ENCODE measurements around the gene CD244. TPM values are rescaled to one million over a fixed set of nuclear protein-coding genes. Genes with fewer than 3 reads are reported as not detected.
"Not testable (repeated sequence)": the region's sequence is repeated elsewhere in the genome, so short reads cannot be mapped to it uniquely, and the experiment has no call there.

Gene CD244
- total RNA-seq, 1 donor from 2014 or later: 0.89 TPM

DNA sequence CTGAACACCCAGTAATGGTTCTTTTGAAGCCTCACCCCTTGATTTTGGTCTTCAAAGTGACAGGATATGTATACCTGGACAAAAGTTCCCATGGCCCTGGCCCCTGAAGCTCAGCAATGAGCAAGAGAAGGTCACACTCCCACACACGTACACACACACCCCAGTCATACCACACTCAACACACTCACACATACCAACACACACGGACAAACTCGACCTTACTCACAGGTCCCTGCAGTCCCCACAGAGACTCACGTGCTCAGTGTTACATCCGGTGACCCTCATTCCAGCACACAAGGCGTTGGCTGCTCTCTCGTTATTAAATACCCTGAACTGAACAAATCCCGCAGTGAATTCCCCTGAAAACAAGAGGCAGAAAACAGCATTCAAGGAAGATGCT is 16.4 kb upstream of the CD244 start:
- DNase-seq (ENCODE audit: low spot score): no peak

GRCh38 chr1:160877221-160877620 is 14.5 kb upstream of the CD244 start:
- DNase-seq (ENCODE audit: low spot score): no peak

DNA sequence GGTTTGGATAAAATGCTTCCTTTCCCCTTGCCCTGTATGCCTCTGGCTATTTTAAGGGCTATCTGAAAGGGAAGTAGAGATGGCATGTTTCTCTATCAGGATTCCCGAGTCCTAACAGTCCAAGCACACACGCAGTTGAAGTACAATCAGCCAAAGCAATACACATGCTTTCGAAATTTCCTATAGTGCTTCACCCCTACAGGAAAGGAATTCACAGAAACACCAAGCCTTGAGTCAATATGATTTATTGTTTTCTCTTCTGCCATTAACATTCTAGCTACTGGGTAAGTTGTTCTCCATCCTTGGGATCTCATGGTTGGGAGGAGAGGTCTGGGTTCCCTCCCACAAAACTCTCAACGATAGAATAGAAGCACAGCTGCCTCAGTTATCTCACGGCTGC is 13.6 kb upstream of the CD244 start:
- no peak for DNase-seq (ENCODE audit: low spot score)

GRCh38 chr1:160875591-160875990 is 12.9 kb upstream of the CD244 start:
- not testable (repeated sequence) for DNase-seq (ENCODE audit: low spot score)

- DNase-seq (ENCODE audit: low spot score): no peak
These were observed 12.2 kb upstream of the CD244 start for GRCh38 chr1:160874935-160875334.

DNA sequence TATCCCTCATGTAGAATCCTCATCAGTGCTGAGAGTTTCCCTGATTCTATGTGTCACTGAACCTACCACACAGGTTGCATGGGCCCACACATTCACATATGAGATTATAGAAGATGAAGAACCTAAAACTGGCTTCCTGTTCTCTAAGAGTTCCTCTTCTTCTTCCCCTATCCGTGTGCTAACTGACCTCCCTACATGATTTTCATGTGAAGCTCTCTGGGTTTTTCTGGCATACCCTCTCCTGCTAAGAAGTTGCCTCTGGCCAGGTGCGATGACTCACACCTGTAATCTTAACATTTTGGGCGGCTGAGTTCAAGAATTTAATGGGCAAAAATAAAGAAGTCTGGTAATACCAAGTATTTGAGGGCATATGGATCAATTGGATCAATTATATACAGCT is 5.5 kb upstream of the CD244 start:
- no peak for DNase-seq (ENCODE audit: low spot score)

GRCh38 chr1:160867651-160868050 is 5.0 kb upstream of the CD244 start:
- not testable (repeated sequence) for DNase-seq (ENCODE audit: low spot score)

- no peak for DNase-seq (ENCODE audit: low spot score)
These were observed 4.1 kb upstream of the CD244 start for GRCh38 chr1:160866695-160867260.

DNA sequence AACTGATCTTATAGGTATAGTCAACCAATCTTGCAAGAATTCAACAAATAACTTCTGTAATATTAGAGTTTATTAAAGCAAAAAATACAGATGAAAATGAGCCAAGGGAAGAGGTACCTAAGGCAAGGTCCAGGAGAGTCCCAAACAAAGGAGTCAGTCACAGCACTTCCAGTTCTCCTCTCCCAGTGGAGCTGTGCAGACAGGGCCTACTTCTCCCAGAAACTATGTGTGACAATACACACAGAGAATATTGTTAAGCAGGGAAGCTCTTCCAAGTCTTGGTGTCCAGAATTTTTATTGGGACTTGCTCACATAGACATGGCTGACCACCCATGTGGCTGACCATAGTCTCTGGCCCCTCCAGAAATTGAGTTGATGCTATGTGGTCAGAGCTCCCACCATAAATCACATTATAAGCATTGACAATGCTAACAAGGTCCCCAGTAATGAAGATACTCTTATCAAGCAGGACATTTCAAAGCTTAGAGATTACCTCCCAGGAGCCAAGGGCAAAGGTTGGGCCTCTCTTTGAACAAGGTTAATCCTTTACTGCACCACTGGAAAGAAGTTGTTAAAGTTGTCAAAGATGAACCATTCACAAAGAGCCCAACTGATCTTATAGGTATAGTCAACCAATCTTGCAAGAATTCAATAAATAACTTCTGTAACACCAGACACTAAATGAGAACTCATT is 3.5 kb upstream of the CD244 start:
- DNase-seq (ENCODE audit: low spot score): no peak

- no peak for DNase-seq (ENCODE audit: low spot score)
These were observed 2.6 kb upstream of the CD244 start for GRCh38 chr1:160865337-160865736.

- DNase-seq (ENCODE audit: low spot score): no peak
These were observed 1.5 kb upstream of the CD244 start for GRCh38 chr1:160864173-160864572.

DNA sequence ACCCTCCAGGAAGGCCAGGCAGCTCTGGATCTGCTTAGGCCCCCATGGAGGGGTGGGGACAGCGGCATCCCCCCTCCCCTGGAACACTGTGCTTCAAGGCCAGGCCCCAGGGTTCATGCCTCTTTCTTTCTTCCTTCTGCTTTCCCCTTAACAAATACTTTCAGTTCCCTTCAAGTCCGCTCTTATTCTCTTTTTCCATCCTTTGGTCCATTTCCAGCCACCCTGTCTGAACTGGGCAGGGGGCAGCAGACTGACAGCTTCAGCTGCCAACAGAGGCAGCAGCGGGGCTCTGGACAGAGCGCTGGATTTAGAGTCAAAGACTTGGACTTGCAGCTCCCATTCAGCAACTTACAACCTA is 1.1 kb upstream of the CD244 start:
- no peak for DNase-seq (ENCODE audit: low spot score)

DNA sequence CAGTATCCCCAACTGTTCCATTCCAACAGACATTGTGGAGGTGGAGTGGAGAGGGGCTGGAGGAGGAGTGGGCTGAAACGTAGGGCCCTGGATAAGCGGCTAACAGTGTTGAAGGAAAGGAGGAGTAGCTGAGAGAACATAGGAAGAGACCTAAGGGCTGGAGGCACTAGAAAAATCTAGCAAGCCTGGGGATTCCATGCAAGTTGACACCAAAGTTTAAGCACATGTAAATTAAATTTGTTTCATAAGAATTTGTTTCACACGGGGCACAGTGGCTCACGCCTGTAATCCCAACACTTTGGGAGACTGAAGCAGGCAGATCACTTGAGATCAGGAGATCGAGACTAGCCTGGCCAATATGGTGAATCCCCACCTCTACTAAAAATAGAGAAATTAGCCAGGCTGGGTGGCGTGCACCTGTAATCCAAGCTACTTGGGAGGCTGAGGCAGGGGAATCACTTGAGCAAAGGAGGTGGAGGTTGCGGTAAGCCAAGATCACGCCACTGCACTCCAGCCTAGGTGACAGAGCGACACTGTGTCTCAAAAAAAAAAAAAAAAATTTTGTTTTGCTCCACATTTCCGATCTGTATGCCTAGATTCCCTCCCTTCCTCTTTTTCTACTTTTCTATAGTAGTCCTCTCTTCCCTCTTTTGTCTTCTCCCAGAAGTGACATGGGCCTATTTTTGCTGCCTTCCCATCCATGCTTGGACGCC is 530 bp upstream of the CD244 start:
- no peak for DNase-seq (ENCODE audit: low spot score)

DNA sequence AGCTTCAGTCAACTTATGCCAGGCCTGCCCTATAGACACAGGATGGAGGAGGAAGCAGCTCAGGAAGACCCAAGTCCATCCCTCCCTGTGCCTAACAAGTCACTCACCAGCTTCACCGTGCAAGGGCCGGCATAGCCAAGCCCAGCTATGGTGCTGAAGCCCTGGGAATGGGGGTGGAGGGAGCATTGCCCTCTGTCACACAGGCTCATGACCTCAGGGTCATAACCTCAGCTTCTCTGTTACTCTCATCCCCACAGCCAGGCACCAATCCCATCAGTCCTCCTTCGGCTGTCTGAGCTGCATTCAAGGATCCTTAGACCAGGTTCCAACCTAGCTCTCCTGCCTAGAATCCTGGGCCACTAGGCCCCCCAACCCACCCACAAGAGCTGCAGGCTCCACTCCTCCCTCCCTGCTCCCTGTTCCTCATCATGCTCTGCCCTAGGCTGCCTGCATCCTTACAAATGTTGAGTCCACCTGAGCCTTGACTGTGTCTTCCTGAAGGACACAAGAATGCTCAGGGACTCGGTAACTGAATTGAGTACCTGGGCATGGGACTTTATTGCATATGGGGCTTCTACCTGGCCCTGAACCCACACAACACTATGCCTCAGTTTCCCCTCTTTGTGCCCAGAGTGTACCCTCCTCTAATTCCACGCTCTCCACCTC is 1.7 kb downstream of the CD244 start:
- no peak for DNase-seq (ENCODE audit: low spot score)

DNA sequence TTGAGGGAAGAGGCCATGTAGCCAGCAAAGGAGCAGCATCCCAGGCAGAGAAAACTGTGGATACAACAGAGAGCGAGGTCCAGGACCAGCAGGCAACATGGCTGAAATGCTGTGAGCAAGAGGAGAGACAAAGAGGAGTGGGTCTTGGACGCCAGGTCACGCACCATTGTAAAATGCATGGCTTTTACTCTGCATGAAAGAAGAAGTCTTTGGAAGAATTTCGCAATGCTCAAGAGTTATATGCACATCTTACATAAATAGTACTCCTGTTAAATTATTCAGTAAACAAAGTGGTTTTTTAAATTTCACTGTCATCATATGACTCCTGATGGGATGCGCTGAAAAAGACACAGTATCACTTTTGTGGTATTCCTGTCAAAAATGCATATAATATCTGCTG is 3.5 kb downstream of the CD244 start:
- DNase-seq (ENCODE audit: low spot score): no peak

DNA sequence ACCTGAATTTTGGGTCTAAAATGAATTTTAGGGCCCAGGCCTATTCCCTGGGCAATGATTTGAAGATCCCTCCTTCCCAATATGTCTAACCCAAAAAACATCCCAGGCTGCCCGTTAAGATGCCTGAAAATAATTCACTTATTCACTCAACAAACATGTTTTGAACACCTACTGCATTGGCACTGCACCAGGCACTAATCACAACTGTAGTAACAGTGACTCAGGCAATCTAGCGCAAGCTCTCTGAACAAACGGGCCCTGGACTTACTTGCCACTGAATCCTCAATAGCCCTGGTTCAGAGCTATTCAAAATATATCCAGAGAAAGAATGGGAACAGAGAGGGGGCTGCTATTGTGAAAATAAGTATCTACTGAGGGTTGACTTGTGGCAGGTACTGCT is 4.2 kb downstream of the CD244 start:
- DNase-seq (ENCODE audit: low spot score): no peak

GRCh38 chr1:160858097-160858496 is 4.6 kb downstream of the CD244 start:
- DNase-seq (ENCODE audit: low spot score): no peak

DNA sequence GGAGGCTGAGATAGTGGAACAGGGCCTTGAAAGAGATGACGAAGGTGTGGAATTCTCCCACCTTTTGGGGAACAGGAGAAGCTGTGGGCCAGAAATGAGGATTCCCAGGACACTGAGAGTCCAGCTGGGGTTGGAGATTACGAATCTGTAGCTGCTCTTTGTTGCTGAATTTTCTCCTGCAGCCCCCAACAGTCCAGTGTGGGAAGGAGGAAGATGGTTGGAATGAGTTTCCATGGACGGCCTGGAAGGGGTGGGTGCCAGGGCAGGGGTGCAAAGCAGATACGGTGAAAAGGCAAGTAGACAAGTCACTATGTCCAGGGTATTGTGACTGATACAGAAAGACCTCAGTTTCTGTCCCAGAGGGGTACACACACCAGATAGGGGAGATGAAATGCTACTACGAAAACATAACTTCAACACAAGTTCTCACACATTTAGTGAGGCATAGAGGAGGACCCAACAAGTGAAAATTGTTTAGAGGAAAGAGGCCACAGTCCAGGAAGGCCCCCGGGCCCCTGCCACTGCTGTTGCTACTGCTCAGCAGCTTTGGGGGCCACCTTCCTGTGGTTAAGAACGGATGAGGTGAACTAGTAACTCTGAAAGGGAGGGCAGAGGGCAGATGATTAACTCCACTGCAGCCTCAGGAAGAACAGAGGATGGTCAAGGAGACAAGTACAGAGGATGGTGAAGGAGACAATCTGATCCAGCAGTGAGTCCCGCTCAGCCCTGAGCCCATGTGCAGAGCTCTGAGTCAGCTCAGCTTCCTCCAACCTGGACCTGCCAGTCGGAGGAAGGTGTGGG is 7.3 kb downstream of the CD244 start:
- no peak for DNase-seq (ENCODE audit: low spot score)

GRCh38 chr1:160853754-160854153 is 8.9 kb downstream of the CD244 start:
- DNase-seq (ENCODE audit: low spot score): no peak

- DNase-seq (ENCODE audit: low spot score): no peak
These were observed 9.7 kb downstream of the CD244 start for GRCh38 chr1:160853014-160853413.

DNA sequence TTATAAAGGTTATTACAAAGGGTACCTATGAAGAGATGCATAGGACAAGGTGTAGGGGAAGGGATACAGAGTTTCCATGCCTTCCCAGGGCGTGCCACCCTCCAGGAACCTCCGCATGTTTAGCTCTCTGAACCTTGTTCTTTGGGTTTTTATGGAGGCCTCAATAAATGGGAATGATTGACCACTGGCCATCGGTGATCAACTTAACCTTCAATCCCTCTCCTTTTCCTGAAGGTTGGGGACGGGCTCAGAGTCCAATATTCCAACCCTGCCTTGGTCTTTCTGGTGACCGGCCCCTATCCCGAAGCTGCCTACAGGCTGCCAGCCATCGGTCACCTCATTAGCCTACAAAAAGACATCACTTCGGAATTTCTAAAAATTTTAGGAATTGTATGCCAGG is 11.7 kb downstream of the CD244 start:
- DNase-seq (ENCODE audit: low spot score): no peak

GRCh38 chr1:160850541-160850940 is 12.1 kb downstream of the CD244 start:
- no peak for DNase-seq (ENCODE audit: low spot score)

Measured in ureter (tissue), 1 donor.